HS-27A (cell line): ENCODE measurements around the gene AP4S1.

Experiments
- DNase-seq: peaks from one replicate; pipeline ENCODE4 v3.0.0-alpha.2; 2012; ENCODE audit warnings: low read depth, missing footprints

Gene AP4S1

GRCh38 chr14:31137214-31137889 is 111.9 kb downstream of the AP4S1 start:
- no peak for DNase-seq

GRCh38 chr14:31138301-31138700 is 112.9 kb downstream of the AP4S1 start:
- no peak for DNase-seq

- DNase-seq, result no peak
Observed at GRCh38 chr14:31139301-31139847, 113.9 kb downstream of the AP4S1 start.

GRCh38 chr14:31142455-31143087 is 117.1 kb downstream of the AP4S1 start:
- no peak for DNase-seq
